HG02840 (cell line): ENCODE results near the gene SCCPDH.

Experiments
- ATAC-seq: cut with Tn5 transposase; IDR thresholded peaks from one replicate; pipeline ENCODE4 v1.9.1; 2021; ENCODE audit warnings: mild to moderate bottlenecking, moderate library complexity, moderate number of reproducible peaks; ENCODE audit not compliant: unreplicated experiment, low FRiP score

Gene SCCPDH

DNA sequence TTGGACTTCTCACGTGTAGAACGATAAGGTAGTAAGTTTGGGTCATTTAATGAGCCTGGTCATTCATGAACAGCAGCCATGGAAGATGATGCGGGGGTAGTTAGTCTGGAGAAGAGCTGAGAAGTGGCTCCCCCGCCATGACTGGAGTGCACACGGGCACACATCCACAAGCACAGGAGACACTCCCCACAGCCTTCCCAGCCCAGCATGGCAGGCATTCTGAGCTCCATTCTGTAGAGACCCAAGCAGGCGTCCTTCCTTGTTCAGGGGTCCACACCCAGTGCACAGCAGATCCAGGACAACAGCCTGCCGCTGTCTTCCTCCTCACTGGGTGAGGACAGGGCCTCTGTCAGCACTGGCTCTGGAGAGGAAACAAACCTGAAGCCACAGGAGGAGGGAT lies 57.0 kb downstream of the SCCPDH start:
- no peak for ATAC-seq

DNA sequence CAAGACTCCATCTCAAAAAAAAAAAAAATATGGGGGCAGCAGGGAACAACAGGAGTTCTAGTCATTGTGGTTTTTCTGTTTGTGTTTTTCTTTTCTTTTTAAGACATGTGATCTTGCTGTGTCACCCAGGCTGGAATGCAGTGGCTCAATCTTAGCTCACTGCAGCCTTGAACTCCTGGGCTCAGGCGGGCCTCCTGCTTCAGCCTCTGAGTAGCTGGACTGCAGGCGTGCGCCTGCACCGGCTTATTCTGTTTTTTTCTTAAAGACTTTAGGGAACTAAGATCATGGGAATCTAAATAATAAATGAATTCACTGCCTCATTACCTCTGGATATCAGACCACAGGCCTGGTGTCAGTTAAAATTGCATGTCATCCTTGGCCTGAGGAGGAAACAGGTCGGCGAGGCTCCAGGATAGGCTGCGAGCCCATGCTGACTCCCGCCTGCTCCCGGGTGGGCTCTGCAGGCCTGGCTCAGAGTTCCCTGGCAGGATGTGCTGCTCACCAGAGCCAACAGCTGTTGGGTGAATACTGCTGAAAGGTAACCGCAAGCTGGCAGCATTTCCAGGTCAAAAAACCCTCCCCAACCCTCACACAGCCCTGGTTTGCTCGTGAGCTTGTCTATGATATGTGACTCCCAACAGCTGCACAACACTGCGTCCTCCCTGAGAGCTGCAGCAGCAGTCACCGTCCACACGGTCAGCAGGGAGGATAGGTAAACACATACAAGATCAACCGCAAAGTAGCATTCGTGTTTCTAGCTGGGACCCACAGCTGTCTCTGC lies 58.1 kb downstream of the SCCPDH start:
- peak; percentile 59 for ATAC-seq

DNA sequence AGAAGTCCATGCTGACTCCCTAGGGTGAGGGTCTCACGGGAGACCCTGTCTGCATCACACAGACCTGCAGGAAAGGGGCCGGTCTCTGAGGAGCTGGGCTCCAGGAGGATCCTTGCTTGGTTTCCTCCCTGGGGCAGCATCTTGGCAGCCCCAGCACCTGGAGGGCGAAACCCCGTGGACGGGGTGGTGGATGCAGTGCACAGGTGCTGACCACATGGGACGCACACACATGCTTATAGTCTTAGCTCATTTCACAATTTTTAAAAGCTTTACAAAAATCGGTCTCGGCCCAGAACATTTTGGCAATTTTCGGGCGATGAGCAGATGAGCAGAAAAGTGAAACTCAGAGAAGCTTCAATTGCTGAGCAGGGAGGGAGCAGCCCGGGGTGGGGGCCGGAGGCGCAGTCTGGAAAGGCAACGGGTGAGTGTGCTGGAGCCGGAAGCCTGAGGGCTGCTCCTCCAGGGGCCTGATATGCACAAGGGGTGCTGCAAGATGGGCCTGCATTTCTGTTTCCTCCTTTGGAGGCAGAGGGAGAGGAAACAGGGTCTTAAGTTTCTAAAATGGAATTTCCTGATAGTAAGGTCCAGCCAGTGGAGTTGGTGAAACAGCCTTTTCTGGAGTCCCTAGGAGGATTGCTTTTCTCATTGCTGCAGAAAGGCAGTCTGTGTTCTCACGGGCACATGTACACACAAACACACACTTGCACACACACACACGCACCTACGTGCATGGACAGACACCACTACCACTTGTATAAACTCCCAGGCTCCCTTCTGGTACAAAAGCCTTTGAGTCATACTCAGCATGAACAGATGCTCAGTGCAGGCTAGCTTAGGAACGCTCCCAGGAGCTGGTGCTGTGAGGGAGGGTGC lies 60.6 kb downstream of the SCCPDH start:
- ATAC-seq, result no peak

DNA sequence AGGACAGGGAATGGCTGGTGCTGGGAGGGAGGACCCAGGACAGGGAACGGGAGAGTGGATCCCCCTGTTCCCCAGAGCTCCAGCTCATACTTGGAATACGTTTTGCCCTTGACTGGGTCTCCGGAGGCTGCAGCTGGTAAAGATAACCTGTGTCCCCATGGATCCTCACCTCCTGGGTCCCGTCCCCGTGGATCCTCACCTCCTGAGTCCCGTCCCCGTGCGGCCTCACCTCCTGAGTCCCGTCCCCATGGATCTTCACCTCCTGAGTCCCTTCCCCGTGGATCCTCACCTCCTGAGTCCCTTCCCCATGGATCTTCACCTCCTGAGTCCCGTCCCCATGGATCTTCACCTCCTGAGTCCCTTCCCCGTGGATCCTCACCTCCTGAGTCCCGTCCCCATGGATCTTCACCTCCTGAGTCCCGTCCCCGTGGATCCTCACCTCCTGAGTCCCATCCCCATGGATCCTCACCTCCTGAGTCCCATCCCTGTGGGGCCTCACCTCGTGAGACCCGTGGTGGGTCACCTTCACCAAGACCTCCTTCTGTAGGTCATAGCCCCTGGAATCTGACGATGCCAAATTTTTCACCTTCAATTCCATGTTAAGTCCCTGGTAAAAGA lies 61.4 kb downstream of the SCCPDH start:
- no peak for ATAC-seq

DNA sequence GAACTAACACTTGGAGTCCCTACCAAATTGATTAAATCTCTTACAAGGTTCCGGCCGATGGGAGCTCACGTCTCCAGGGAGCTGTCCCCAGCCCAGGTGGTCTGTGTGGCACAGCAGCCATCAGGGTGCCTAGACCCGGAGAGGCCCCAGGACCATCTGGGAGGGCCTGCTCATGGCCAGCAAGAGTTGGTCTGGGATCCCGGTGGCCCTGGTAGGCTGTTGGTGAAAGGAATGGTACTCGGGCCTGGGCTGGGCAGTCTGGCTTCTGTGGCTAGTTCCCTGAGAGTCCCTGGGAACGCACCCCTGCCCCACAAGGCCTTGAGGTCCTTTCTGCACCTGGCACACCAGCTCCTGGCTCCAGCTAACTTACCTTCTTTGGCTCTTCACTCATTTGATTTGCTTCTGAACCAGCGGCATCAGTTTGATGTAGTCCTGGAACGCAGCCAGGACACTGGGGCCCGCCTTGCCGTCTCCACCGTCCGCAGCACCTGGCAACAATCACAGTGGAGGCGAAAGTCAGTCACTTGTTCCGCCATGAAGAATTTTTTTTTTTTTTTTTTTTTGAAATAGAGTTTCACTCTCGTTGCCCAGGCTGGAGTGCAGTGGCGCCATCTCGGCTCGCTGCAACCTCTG lies 62.5 kb downstream of the SCCPDH start:
- no peak for ATAC-seq

DNA sequence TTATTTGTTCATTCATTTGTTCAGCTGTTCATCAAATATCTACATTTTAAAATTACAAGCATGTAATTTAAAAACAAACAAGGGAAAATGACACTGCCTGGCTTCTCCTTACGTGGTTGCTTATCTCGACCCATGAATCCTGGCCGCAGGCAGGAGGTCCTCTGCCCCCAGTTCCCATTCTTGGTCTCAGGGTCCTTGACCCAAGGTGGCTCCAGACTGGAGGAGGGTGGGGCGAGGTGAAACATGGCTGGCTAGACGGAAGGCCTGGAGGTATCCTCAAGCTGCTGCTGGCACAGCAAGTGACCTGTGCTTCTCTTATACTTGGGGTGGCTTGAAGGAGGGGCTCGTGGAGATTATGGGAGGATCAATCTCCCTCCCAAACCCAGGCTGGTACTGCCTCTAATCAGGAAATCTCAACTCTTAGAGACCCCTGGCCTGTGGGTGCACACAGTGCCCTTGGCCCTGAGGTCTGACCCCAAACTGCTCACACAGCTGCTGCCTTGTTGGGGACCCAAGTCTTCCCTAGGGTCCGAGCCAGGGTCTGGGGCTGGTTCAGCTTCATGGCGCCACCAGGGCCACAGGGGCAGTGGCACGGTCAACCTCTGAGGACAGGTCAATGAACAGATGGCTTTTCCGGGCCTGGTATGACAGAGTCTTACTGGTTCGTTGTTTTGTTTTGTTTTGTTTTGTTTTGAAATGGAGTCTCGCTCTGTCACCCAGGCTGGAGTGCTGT lies 63.7 kb downstream of the SCCPDH start:
- no peak for ATAC-seq

DNA sequence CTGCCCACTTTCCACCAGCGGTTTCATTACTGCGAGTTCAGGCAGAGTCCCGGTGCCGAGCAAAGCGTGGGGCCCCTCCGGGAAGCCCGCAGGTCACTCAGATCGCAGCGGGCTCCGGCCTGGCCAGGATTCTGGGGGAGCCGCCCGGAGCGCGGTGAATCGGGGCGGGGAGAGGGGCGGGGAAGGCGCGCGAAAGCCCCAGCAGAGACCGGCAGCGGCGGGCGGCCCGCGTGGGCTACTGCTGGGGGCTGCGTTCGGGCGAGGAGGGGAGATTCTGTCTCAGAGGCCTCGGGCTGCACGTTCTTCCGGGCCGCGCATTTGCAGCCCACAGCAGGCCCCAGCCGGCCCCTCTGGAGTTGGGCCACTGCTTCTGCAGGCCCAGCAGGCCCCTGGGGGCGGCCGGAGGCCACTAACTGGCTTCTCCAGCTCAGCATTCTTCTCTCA lies 64.7 kb downstream of the SCCPDH start:
- ATAC-seq, result no peak

DNA sequence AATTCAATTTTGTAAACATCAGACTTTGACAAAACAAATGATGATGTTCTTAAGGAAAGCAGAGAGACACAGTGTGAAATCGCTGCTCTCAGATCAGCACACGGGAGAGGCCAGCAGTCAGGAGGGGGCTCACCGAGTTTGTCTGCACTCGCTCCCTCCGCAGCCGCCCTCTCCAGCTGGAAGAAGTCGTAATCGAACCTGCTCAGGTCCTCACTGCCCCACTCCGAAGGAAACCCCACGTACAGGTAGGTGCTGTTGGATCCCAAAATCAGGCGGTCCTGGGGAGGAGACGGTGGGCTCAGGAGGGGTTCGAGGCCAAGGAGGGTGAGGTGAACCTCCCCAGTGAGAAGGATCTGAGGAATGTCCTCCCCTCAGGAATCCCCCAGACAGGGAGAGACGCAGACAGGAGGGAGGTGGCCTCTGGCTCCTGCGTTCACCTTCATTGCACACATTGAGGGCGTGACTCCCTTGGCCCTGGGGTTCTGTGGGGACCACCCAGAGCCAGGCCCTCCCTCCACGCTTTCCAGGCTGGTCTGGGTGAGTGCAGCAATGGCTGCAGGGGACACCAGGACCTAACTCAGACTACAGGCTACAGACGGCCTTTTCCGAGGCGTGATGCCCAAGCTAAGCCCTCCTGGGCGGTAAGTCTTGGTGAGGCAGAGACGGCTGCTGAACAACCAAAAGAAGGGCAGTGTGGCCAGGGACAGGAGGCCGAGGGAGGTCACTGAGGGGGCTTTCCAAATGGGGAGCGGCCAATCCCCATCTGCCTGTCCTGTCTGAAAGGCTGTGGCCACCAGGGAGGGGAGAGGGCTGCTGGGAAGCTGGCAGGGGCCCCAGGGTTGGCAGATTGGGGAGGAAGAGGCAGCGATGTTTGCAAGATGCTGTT lies 65.5 kb downstream of the SCCPDH start:
- no peak for ATAC-seq

DNA sequence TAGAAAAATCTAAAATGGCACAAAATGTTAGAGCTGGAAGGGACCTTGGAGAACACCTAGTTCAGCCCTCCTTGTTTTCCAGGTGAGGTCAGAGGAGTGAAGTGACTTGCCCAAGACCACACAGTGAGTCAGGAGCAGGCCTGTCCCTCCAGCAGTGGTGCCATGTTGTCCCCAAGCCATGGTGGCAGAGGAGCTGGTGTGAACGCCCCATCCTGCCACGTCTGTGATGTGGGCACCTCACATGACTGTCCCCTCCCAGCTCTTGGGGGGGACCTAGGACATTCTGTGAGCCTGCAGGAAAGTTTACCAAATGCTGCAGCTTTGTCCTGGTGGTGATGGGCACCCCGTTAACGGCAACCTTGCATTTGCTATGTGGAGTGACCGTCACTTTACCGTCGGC lies 66.2 kb downstream of the SCCPDH start:
- ATAC-seq, result no peak

DNA sequence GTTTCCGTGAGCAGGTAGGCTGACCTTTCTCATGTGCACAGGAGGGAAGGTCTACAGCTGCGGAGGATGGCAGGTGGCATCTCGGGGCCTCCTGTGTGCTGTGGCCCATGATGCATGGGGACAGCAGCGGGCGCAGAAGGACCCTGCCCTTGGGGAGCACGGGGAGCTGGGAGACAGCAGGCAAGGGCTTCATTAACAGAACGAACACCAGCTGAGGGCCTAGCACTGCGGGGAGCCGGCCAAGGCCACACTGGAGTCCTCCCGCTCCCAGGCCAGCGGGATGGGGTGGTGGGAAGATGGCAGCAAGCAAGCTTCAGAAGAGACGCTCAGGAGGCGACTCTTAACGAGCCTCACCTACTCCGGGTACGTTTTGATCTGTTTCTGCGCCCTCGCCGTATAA lies 66.6 kb downstream of the SCCPDH start:
- no peak for ATAC-seq

DNA sequence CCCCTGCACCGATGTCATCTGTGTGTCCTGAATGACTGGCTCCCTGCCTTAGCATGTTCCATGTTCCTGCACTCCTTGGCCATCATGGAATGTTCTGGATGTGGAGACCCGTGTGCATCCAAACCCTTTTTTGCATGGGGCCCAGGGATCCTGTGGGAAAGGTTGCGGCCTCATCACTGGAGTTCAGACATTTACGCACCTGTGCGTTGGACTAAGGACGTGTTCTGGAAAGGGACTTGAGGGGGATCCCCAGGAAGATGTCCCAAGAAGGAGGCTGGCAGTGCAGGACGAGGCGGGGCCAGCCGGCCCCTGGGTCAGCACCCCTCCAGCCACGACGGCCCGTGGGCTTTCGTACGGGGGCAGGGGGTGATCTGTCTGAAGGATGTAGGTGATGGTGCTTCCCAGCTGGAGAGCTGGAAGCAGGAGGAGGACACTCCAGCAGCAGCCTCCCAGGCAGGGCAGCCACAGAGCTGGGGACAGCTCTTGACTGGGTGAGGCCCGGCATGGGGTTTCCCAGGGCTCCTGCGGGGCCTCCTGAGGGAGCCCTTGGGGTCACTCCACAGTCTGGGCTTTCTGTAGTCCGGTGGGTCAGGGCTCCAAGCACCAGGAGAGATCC lies 67.2 kb downstream of the SCCPDH start:
- ATAC-seq, result no peak

DNA sequence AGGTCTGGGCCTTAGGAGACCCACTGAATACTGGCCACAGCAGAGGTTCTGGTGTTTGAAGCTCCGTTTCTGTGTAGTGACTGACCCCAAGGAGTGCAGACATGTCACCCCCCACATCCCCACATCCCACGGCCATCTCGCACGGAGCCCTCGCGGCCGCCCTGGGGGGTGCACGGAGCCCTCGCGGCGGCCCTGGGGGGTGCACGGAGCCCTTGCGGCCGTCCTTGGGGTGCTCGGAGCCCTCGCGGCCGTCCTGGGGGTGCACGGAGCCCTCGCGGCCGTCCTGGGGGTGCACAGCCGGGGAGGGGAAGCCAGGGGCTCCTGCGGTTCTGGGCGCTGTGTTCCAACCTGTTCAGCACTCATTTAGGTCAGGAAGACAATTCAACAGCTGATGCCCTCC lies 68.4 kb downstream of the SCCPDH start:
- no peak for ATAC-seq

DNA sequence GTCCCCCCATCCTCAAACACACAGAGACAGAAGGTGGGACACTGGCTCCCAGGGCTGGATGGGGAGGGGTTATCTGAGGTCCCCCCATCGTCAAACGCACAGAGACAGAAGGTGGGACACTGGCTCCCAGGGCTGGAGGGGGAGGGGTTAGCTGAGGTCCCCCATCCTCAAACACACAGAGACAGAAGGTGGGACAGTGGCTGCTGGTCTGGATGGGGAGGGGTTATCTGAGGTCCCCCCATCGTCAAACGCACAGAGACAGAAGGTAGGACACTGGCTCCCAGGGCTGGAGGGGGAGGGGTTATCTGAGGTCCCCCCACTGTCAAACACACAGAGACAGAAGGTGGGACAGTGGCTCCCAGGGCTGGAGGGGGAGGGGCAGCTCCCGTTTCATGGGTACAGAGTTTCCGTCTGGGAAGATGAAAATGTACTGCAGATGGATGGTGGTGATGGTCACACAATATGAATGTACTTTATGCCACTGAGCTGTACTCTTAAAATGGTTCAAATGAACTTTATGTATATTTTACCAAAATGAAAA lies 69.2 kb downstream of the SCCPDH start:
- ATAC-seq, result no peak

DNA sequence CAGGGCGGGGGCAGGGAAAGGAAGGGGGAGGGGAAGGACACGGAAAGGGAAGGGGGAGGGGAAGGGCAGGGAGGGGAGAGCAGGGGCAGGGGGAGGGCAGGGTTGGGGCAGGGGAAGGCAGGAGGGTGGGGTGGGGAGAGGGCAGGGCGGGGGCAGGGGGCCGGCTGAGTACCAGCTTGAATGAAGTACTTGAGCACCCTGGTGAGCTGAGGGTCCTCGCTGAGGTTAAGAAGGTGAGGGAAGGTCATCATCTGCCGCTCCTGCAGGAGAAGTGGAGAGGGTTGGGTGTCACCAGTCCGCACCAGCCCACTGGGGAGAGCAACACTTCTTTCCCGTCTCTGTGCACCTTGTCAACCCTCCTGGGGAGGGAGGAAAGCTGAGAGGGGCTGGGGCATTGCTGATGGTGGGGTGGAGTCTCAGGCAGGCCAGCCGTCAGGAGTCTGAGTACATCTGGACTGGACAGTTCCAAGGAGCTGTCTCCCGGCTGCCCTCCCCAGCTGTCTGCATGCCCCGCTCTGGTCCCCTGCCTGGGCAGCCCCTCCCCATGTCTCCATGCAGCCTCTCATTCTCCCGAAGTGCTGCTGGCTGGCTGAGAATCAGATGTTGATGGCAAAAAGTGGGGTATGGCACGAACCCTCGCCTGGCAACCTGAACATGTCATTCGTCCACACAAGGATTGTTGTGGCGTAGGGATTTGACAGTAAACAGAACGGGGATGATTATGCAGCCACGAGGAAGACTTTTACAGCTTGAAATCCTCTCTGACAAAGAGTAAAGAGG lies 70.0 kb downstream of the SCCPDH start:
- no peak for ATAC-seq

DNA sequence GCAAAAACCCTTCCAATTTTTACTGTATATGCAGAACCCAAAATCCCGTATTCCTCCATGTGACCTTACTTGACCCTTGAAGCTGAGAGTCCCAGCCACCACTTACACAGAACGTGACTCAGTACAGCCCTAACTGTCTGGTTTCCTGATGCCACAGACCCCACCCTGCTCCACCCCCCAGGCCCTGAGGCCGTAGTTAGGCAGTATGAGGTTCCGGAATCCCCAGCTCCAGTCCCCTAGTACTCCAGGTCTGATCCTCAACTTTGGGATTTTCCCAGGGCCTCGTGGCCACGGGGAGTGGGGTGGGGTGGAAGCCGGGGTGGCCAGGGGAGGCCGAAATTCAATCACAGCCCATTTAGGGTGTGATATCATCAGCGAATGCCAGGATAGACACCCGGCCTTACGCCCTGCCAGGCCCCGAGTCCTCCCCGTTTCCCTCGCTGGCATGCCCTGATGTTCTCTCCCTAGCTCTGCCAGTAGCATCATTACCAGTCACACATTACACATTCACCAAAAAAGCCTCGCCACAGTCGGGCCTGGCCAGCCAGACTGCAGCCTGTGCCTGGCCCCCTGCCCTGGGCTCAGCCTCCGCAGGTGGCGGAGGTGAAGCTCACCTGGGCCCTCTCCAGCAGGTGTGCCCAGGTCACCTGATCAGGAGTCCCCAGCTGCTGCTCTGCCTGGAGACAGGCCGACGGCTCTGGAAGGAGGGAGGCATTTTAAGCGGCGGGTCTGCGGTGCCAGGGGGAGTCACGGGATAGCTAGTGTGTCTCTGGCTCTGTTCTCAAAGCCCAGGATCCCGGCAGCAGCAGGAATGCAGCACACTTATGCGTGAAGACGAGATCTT lies 70.8 kb downstream of the SCCPDH start:
- ATAC-seq, result no peak

DNA sequence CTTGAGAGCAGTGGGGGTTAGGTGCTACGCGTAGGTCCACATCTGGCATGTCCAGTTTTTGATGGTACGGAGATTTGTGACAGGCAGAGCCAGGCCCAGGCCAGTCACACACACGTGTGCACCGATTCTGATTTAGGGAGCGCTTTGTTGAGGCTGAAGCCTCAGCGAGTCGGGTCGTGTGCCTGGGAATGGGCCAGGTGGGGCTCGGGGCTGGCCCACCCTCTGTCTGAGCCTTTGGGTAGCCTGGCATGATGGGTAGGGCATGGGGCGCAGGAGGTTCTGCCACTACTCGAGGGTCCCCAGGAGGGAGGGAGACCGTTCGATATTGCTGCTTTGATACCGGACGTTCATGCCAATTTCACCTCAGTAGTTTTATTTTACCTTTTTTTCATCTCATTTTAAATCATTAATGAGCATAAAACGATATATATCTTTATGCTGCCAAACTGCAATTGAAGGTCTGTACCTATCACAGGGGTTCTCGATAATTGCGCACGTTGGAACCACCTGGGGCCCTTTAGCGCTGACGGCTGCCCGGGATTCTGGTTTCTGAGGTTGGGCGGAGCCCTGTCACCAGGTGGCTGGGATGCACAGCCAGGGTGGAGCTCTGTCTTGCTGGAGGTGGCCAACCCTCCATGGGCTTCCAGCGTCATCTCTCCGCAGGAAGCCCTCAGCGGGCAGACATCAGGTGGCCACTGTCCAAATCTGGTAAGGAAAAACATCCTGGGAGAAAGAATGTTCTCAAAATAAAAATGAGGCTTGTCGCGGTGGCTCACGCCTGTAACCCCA lies 71.9 kb downstream of the SCCPDH start:
- no peak for ATAC-seq
